Measurements from ENCODE around the gene PPT2. TPM values are rescaled to one million over a fixed set of nuclear protein-coding genes. Genes with fewer than 3 reads are reported as not detected.

The PPT2 gene
- total RNA-seq, 1 experiment from 2014 or later: 46.3 TPM

DNA sequence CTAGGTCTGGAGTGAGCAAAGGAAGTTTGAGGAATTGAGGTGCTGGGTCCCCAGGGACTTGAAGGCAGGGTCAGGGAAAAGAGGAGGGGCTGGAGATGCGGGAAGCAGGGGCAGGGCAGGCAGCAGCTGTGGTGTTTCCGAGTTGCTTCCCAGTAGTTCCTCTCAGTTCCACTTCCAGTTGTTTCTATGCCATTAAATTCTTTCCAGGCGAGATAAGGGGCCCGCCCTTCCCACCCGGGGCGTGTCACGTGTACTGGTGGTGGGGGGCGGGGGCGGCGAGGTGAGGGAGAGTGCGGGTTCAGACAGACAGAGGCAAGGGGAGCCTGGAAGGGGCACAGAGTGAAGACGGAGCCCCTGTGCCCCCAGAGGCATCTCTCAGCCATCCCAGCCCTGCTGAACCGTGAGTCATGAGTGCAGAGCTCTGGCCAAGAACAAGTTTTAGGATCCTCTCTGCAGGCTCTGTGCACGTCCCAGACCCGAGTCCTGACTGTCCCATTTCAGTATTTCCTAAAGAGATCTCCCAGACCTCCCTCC is 45.8 kb upstream of the PPT2 start:
- Mint-ChIP-seq H3K36me3 (ENCODE audit: insufficient read depth in 1 of 3, low read depth in 3 of 3) (peaks cover 0 to 3% (median 0%) of the 10 kb centered on the region in 3 experiments; a peak in 1 of 7 replicates), H3K4me3 (peak overlapping the region in 1 of 2 experiments; percentile 45; a peak in 2 of 5 replicates), H3K9me3 (no peaks in the 10 kb centered on the region), H3K27ac (peak overlapping the region in 2 of 3 experiments; percentile 21 to 28; a peak in 1 of 7 replicates), H3K27me3 (ENCODE audit: low read depth) (peaks cover 41% of the 10 kb centered on the region), H3K4me1 (peaks cover 20 to 24% of the 10 kb centered on the region in 2 experiments)
- Histone ChIP-seq H3K23me2 (ENCODE audit: insufficient read length, low read depth, low read length, poor library complexity, severe bottlenecking) (no peaks in the 10 kb centered on the region), H2AK5ac (ENCODE audit: insufficient read length, low read length) (no peak overlapping the region), H3K56ac (ENCODE audit: insufficient read length, low read depth, low read length) (no peak overlapping the region), H3K9me3 (ENCODE audit: control insufficient read depth, low read depth, low read length) (no peaks in the 10 kb centered on the region), H3K79me1 (ENCODE audit: insufficient read depth, low read depth, low read length, poor library complexity, severe bottlenecking) (no peaks in the 10 kb centered on the region), H3T11ph (ENCODE audit: low read length) (no peak overlapping the region), H4K20me1 (ENCODE audit: control insufficient read depth, insufficient read depth, insufficient read length) (no peaks in the 10 kb centered on the region), H2BK5ac (ENCODE audit: insufficient read length, low read length) (no peak overlapping the region), H3K23ac (ENCODE audit: insufficient read length, low read depth, low read length) (no peak overlapping the region), H3K4me2 (ENCODE audit: insufficient read depth, insufficient read length, low read length) (no peak overlapping the region), H3K27me3 (ENCODE audit: insufficient read depth, low read length) (no peaks in the 10 kb centered on the region; the same call in 1 of the 2 replicates), H3K18ac (ENCODE audit: insufficient read length, low read depth, low read length) (no peak overlapping the region), H3K4me1 (ENCODE audit: insufficient read depth, low read length) (no peaks in the 10 kb centered on the region; the same call in 1 of the 2 replicates), H3K79me2 (ENCODE audit: insufficient read depth, low read length) (no peaks in the 10 kb centered on the region), H2BK120ac (ENCODE audit: low read depth, low read length, poor library complexity, severe bottlenecking) (no peak overlapping the region), H4K91ac (ENCODE audit: insufficient read length, low read depth, low read length) (no peak overlapping the region), H2BK12ac (ENCODE audit: insufficient read length, low read depth, low read length) (no peak overlapping the region), H3K14ac (ENCODE audit: insufficient read depth, low read length) (no peak overlapping the region), H4K8ac (replicated peaks; ENCODE audit: insufficient read length, low read depth, low read length) (no peak overlapping the region), H4K5ac (ENCODE audit: insufficient read length, low read depth, low read length) (no peak overlapping the region), H2AFZ (ENCODE audit: low read length) (no peak overlapping the region), H3K4ac (ENCODE audit: low read depth, low read length) (no peak overlapping the region), H3K27ac (ENCODE audit: insufficient read length, low read depth, low read length) (no peak overlapping the region), H2BK20ac (ENCODE audit: low read depth, low read length, poor library complexity, severe bottlenecking) (no peak overlapping the region), H2BK15ac (ENCODE audit: low read depth, low read length) (no peak overlapping the region), H3K9ac (ENCODE audit: extremely low read depth, insufficient read length, low read length) (no peak overlapping the region)
- no peak for DNase-seq
- TF ChIP-seq, protein P1, sequence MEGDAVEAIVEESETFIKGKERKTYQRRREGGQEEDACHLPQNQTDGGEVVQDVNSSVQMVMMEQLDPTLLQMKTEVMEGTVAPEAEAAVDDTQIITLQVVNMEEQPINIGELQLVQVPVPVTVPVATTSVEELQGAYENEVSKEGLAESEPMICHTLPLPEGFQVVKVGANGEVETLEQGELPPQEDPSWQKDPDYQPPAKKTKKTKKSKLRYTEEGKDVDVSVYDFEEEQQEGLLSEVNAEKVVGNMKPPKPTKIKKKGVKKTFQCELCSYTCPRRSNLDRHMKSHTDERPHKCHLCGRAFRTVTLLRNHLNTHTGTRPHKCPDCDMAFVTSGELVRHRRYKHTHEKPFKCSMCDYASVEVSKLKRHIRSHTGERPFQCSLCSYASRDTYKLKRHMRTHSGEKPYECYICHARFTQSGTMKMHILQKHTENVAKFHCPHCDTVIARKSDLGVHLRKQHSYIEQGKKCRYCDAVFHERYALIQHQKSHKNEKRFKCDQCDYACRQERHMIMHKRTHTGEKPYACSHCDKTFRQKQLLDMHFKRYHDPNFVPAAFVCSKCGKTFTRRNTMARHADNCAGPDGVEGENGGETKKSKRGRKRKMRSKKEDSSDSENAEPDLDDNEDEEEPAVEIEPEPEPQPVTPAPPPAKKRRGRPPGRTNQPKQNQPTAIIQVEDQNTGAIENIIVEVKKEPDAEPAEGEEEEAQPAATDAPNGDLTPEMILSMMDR (conservative IDR thresholded peaks at IDR 0.05): no peak
- WGBS (ENCODE audit: extremely low coverage, insufficient read length, low lambda C conversion rate): no CpG with 5 or more reads among the region's 15 CpGs
